NCI-H1105 (cell line): Measurements from ENCODE around the gene RRP1B.

Experiments used
- DNase-seq: peaks from one replicate; lab custom pipeline; 2025; lab: John Stamatoyannopoulos, UW

The RRP1B gene

DNA sequence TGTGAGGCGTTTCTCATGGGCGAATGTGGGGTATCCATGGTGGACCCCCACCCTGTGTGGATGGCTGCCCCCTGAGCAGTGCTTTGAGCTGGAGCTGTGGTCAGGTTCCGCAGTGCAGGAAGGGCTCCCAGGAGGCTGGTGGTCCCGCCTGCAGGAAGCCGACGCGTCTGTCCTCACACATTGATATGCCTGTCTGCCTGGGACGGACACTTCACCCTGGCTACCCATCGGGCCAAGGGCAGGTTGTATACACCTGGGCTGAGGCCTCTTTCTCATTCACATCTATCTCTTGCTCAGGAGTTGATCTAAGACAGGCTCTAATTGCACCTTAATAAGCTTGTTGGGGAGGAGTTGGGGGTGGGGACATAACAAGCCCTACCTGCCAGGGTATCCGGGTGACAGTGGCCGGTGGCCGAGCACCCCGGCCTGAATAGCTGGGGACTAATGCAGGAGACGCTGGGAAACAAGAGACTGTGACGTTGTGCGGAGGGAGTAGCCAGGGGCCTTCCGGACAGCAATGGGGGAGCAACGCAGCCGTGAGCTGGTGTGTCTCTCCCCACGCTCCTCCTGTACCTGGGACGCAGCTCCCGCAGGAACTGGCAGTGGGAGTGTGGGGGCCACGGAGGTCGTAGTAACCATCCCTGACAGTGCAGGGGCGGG lies 81.3 kb downstream of the RRP1B start:
- peak; percentile 72 for DNase-seq

DNA sequence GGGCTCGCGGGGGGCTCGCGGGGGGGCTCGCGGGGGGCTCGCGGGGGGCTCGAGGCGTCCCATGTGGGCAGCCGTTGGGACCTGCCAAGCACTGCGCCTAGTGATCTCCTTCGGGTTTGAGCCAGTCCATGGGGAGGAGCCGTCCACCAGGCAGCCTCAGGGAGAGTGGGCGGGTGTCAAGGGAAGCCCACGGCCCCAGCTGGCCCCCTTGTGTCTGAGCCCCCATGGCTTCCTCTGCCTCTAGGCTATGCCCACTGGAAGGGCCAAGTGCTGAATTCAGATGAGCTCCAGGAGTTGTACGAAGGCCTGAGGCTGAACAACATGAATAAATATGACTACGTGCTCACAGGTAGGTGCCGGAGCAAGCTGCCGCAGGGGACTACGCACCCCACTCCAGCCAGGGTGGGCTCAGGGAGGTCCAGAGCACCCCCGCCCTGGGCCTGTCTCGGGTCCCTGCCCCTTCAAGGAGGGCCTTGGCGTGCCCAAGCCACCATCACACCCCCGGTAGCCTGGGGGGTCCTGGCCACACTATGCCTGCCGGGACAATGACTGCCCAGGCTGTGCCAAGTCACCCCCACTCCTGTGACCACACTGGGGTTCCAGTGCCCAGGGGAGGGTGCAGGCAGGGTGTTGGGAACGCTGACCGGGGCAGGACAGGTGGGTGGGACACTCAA lies 82.2 kb downstream of the RRP1B start:
- DNase-seq, result no peak

DNA sequence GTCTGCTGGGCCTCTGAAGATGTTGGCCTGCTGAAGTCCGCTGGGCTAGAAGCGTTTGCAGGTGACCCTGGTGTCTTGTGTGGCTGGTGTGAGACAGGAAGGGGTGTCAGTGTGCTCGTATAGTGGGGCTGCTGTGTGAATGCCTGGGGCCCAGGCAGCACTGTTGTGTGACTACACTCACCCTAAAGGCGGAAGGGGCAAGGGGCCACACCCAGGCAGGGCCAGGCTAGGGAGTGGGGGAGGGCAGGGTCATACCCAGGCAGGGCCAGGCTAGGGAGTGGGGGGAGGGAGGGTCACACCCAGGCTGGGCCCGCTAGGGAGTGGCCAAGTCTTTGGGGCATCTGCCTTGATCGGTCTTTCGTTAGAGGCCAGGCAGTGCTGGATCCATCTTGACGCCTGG lies 84.6 kb downstream of the RRP1B start:
- DNase-seq, result no peak

DNA sequence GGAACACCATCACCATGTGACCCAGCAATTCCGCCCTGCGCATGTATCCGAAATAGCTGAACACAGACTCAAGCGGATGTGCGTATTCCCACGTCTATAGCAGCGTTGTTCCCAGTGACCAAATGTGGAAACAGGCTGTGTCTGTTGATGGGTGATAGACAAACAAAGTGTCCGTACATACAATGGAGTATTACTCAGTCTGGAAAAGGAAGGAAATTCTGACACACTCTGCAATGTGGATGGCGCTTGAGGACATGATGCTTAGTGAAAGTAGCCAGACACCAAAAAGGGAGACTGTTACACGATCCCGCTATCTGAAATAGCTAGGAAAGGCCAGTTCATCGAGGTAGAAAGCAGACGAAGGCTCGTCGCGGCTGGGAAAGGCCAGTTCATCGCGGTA lies 85.4 kb downstream of the RRP1B start:
- DNase-seq, result no peak
